Measurements from ENCODE around the gene ABCA10.

Gene ABCA10

DNA sequence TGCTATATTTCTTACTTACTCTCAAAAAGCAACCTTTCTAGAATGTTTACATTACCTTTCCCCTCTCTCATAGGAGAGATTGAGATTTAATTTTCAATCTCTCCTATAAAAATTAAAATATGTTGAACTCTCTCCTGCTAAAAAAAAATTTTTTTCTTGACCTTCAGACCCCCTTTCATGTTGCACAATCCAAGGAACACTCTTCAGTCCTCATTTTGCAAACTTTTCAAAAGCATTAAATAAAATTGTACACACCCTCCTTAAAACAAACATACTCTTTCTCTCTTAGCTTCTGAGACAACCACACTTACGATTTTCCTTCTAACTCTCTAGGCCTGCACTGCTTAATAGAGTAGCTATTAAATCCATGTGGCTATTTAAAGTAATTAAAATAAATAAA lies 78.3 kb downstream of the ABCA10 start:
- TF ChIP-seq, protein P1, sequence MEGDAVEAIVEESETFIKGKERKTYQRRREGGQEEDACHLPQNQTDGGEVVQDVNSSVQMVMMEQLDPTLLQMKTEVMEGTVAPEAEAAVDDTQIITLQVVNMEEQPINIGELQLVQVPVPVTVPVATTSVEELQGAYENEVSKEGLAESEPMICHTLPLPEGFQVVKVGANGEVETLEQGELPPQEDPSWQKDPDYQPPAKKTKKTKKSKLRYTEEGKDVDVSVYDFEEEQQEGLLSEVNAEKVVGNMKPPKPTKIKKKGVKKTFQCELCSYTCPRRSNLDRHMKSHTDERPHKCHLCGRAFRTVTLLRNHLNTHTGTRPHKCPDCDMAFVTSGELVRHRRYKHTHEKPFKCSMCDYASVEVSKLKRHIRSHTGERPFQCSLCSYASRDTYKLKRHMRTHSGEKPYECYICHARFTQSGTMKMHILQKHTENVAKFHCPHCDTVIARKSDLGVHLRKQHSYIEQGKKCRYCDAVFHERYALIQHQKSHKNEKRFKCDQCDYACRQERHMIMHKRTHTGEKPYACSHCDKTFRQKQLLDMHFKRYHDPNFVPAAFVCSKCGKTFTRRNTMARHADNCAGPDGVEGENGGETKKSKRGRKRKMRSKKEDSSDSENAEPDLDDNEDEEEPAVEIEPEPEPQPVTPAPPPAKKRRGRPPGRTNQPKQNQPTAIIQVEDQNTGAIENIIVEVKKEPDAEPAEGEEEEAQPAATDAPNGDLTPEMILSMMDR (IDR thresholded peaks at IDR 0.05; ENCODE audit: unreplicated experiment in 3 of 3), result no peak
- peaks cover 8% of the 10 kb centered on the region for H3K27me3 Mint-ChIP-seq (ENCODE audit: low read depth)
- no peak overlapping the region for H3K4me3 Mint-ChIP-seq
- H3K36me3 Mint-ChIP-seq (ENCODE audit: low read depth), result no peaks in the 10 kb centered on the region
- peak overlapping the region in 1 of 3 experiments; percentile 29 for H3K27ac Mint-ChIP-seq
- H3K9me3 Mint-ChIP-seq, result no peaks in the 10 kb centered on the region
- H3K4me1 Mint-ChIP-seq, result peaks cover 4% of the 10 kb centered on the region

DNA sequence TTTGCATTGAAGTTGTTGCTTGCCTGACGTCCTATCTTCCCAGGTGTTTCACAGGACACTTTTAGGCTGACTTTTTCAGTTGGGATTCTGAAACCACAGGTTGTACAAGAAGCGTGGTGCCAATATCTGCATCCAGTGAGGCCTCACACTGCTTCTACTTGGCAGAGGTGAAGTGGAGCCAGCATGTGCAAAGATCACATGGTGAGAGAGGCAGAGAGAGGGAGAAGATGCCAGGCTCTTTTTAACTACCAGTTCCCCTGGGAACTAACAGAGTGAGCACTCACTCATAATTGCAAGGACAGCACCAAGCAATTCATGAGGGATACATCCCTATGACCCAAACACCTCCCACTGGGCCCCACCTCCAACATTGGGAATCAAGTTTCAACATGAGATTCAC lies 81.2 kb downstream of the ABCA10 start:
- H3K4me3 Mint-ChIP-seq, result no peak overlapping the region
- peaks cover 14% of the 10 kb centered on the region for H3K4me1 Mint-ChIP-seq
- no peak overlapping the region for H3K27ac Mint-ChIP-seq
- H3K9me3 Mint-ChIP-seq, result no peaks in the 10 kb centered on the region
- H3K36me3 Mint-ChIP-seq (ENCODE audit: low read depth), result no peaks in the 10 kb centered on the region
- TF ChIP-seq, protein P1 (IDR thresholded peaks at IDR 0.05; ENCODE audit: unreplicated experiment in 3 of 3), result no peak
- peaks cover 4% of the 10 kb centered on the region for H3K27me3 Mint-ChIP-seq (ENCODE audit: low read depth)

DNA sequence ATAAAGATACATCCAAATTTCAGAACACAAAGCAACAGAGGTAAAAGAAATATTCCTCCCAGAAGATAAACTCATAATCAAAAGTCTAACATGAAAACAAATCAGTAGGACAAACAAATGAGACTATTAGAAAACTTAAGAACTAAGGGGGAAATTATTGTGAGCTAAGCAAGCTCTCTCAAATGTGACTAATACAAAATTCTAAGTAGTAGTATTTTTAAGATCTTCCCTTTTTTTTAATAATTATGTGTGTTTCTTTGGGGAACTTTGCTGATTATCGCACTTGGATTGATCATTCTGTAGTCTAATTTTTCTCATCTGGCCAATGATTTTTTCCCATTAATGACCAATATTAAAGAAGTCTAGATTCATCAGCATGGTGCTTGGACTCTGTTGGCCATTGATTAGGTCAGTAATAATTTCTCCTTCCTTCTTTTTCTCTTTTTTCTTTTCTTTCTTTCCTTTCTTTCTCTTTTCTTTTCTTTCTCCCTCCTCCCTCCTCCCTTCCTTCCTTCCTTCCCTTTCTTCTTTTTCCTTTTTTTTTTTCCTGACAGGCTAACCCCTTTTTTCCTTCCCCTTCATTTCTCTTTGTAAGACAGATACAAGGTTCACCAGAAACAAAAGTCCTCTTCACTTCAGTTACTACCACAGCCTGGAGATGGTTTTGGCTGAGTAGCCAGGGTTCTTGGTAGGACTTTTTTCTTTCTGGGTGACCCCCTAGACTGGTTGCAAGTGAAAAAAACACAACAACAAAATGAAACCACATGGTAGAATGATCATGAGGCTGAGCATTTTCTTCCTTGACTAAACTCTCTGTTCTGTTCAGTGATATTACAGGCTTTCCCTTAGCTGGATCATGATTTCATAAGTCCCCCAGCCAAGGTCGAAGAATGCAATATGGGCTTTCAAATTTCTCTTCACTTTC lies 84.0 kb downstream of the ABCA10 start:
- Mint-ChIP-seq H3K27ac (peak overlapping the region in 2 of 3 experiments; percentile 23 to 43), H3K4me1 (peaks cover 23% of the 10 kb centered on the region), H3K4me3 (no peak overlapping the region), H3K9me3 (no peaks in the 10 kb centered on the region), H3K27me3 (ENCODE audit: low read depth) (peaks cover 3% of the 10 kb centered on the region), H3K36me3 (ENCODE audit: low read depth) (no peaks in the 10 kb centered on the region)
- TF ChIP-seq, protein P1 (IDR thresholded peaks at IDR 0.05; ENCODE audit: unreplicated experiment in 3 of 3), result no peak

DNA sequence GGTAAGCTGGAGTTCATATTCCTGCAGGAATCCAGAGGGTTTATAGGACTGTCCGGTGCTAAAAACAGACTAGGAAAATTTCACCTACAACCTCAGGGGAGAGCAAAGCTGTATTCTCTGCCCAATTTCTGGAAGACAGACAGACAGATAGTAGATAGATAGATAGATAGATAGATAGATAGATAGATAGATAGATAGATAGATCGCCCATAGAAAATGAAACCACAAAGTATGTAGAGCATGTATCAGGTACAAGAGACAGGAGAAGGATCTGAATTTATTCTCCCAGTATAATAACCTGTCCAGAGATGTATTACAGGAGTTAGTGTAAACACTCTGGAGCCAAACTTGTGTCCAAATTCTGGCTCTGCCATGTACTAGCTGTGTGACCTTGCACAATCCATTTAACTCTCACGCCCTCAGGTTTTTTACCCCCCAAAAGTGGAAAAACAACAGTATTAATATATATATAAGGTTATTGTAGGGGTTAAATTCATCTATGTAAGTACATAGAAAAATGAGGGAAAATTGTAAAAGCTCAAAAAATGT lies 84.9 kb downstream of the ABCA10 start:
- Mint-ChIP-seq H3K4me1 (peaks cover 23% of the 10 kb centered on the region), H3K27ac (peak overlapping the region in 1 of 3 experiments; percentile 43), H3K36me3 (ENCODE audit: low read depth) (no peaks in the 10 kb centered on the region), H3K9me3 (no peaks in the 10 kb centered on the region), H3K27me3 (ENCODE audit: low read depth) (no peaks in the 10 kb centered on the region), H3K4me3 (no peak overlapping the region)
- TF ChIP-seq, protein P1 (IDR thresholded peaks at IDR 0.05; ENCODE audit: unreplicated experiment in 3 of 3), result no peak

DNA sequence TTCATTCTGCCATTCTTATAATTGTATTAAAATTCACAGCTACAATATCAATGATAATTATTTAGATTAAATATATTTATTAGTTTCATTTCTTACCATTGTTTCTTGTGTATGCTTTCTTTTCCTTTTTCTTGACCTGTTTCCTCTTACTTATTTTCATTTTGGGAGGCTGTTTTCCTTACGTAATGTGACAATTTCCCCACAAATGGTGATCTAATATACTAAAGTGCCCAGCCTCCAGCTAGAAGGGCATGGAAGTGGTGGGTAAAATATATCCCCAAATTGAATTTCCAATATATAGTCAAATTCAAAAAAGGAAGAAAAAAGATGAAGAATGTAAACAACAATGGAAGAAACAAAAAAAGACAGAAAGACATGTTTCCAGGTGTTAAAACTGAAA lies 85.5 kb downstream of the ABCA10 start:
- TF ChIP-seq, protein P1 (IDR thresholded peaks at IDR 0.05; ENCODE audit: unreplicated experiment in 3 of 3), result no peak
- H3K36me3 Mint-ChIP-seq (ENCODE audit: low read depth), result no peaks in the 10 kb centered on the region
- no peaks in the 10 kb centered on the region for H3K27me3 Mint-ChIP-seq (ENCODE audit: low read depth)
- no peak overlapping the region for H3K4me3 Mint-ChIP-seq
- H3K9me3 Mint-ChIP-seq, result no peaks in the 10 kb centered on the region
- peaks cover 23% of the 10 kb centered on the region for H3K4me1 Mint-ChIP-seq
- H3K27ac Mint-ChIP-seq, result peak overlapping the region in 1 of 3 experiments; percentile 90
